Ovary (tissue), 9 donors: ENCODE measurements around the gene TGFB1I1. TPM values are rescaled to one million over a fixed set of nuclear protein-coding genes. Genes with fewer than 3 reads are reported as not detected.

Experiments used
- DNase-seq, 5 donors: peaks; one replicate each; pipeline ENCODE4 v3.0.0-alpha.2; 2019 to 2020
- H3K27ac ChIP-seq, 2 donors: fragments of 200-600 bp; one replicate each; pipeline versions ENCODE4 v1.5.1 to v1.8.0; 2019 to 2022
- H3K27me3 ChIP-seq: fragments of 200-600 bp; one replicate; pipeline ENCODE4 v1.8.0; 2022
- H3K36me3 ChIP-seq: fragments of 200-600 bp; sonication (generic); one replicate; pipeline ENCODE4 v1.5.1; 2019
- H3K4me1 ChIP-seq: one replicate; pipeline ENCODE4 v1.8.1; 2013; ENCODE audit warnings: mild to moderate bottlenecking, moderate library complexity; ENCODE audit not compliant: insufficient read depth
- H3K4me3 ChIP-seq: fragments of 200-600 bp; sonication (generic); one replicate; pipeline ENCODE4 v1.5.1; 2017
- H3K9me3 ChIP-seq, 2 donors: fragments of 200-600 bp in 1 of 2; sonication (generic) in 1 of 2; one replicate each; pipeline versions ENCODE4 v1.5.1 to v1.8.1; 2013 to 2019; ENCODE audit warnings: mild to moderate bottlenecking in 1 of 2, moderate library complexity in 1 of 2
- EP300 ChIP-seq: sonication (generic); formaldehyde crosslinking; IDR thresholded peaks from one replicate; pipeline ENCODE4 v1.6.1; 2017; ENCODE audit warnings: antibody characterized with exemption
- POLR2A ChIP-seq: fragments of 450-650 bp; IDR thresholded peaks from one replicate; pipeline ENCODE4 v1.6.1; 2017; ENCODE audit warnings: antibody characterized with exemption, mild to moderate bottlenecking, moderate library complexity
- WGBS, 3 donors: extraction: QIAGEN DNeasy Blood & Tissue Kit in 1 of 3; methylation state at CpG; one replicate each; pipeline versions ENCODE4 v1.1.5 to v1.1.7; 2013 to 2017; 5-methylcytosine and 5-hydroxymethylcytosine counted together
- intact Hi-C, 4 donors: fragments of 100-400 bp; cut with DNase I; formaldehyde crosslinking; loops; one replicate each; pipeline versions ENCODE4 v1.11.0 to v1.15.1; 2022 to 2023
- polyA plus RNA-seq, 2 donors: library from polyadenylated mRNA; stranded (reverse); fragments of 200-250 nt in 1 of 2; fragments of 350-450 nt in 1 of 2; fragmentation: Illumina TruSeq in 1 of 2; extraction: RNeasy Lipid Tissue Mini Kit (QIAGEN cat#74804) in 1 of 2; gene quantifications; one replicate each; pipeline ENCODE4 v1.2.3, GENCODE V29; 2013 to 2014
- total RNA-seq, 7 donors: library from RNA; depleted of rRNA in 2 of 7; stranded (reverse); fragments of >200 nt in 2 of 7; fragmentation: NEBNext Ultra II Directional in 3 of 7; extraction: Animal tissue kit (Norgen Biotek cat#: 25700) in 3 of 7; gene quantifications; one replicate each; pipeline versions ENCODE4 v1.1.0 to v1.2.4, GENCODE V29; 2016 to 2023
- TF ChIP-seq, protein P1 (sequence below), 3 donors: fragments of 450-650 bp in 2 of 3; fragments of 200-600 bp in 1 of 3; IDR thresholded peaks; one replicate each; pipeline versions ENCODE4 v1.5.1 to v1.8.0; 2016 to 2022; ENCODE audit warnings: antibody characterized with exemption in 3 of 3, mild to moderate bottlenecking in 1 of 3
- donor health status: DM: no; HTN: no; CAD: no; lungs with moderate emphysema.
- donor health status: DM: no; HTN: no; CAD: no.
- donor health status: Bipolar disorder and iron deficiency.
- donor health status: DM: yes; HTN: yes; CAD: no.
- donor health status: DM: no; HTN: no; CAD: no.
- donor health status: DM: yes; HTN: yes; CAD: no.

The TGFB1I1 gene
- total and polyA plus RNA-seq, 9 donors = 38.0 to 216 (median 124) TPM

DNA sequence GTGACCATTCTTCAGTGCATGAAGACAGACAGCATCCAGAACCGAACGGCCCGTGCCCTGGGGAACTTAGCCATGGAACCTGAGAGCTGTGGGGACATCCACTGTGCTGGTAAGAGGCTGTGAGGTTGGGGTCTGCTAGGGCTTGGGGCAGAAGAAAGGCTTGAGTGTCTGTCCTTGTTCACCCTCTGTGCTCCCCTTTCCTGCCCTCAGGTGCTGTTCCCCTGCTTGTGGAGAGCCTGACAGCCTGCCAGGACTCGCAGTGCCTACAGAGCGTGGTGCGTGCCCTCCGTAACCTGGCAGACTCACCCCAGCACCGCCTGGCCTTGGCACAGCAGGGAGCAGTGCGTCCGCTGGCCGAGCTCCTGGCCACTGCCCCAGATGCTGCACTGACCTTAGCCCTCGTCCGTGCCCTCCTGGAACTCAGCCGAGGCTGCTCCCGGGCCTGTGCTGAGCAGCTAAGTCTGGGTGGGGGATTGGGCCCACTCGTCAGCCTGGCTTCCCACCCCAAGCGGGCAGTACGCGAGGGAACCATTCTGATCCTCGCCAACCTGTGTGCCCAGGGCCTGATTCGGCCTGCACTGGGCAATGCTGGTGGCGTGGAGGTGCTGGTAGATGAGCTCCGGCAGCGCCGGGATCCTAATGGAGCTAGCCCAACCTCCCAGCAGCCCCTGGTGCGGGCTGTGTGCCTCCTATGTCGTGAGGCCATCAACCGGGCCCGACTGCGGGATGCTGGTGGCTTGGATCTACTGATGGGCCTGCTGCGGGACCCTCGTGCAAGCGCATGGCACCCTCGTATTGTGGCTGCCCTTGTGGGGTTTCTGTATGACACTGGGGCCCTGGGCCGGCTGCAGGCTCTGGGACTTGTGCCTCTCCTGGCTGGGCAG lies 9.8 kb upstream of the TGFB1I1 start:
- Histone ChIP-seq H3K27me3 (no peaks in the 10 kb centered on the region), H3K36me3 (no peaks in the 10 kb centered on the region), H3K4me1 (peaks cover 9% of the 10 kb centered on the region), H3K9me3 (no peaks in the 10 kb centered on the region), H3K27ac (no peak overlapping the region), H3K4me3 (no peak overlapping the region)
- no peak for TF ChIP-seq EP300
- no peak for TF ChIP-seq POLR2A
- TF ChIP-seq, protein P1, sequence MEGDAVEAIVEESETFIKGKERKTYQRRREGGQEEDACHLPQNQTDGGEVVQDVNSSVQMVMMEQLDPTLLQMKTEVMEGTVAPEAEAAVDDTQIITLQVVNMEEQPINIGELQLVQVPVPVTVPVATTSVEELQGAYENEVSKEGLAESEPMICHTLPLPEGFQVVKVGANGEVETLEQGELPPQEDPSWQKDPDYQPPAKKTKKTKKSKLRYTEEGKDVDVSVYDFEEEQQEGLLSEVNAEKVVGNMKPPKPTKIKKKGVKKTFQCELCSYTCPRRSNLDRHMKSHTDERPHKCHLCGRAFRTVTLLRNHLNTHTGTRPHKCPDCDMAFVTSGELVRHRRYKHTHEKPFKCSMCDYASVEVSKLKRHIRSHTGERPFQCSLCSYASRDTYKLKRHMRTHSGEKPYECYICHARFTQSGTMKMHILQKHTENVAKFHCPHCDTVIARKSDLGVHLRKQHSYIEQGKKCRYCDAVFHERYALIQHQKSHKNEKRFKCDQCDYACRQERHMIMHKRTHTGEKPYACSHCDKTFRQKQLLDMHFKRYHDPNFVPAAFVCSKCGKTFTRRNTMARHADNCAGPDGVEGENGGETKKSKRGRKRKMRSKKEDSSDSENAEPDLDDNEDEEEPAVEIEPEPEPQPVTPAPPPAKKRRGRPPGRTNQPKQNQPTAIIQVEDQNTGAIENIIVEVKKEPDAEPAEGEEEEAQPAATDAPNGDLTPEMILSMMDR (IDR thresholded peaks at IDR 0.05) = no peak
- intact Hi-C loops = loop anchor here in 1 of 4 donors (2.0 kb wide), 1 partner anchor 47 kb away; the partner anchor contains the start of gene RUSF1
- 86 to 91% (median 89%) methylated on average over 34 to 35 of the region's 35 CpGs for WGBS, 3 donors
- peak in 2 of 5 donors; percentile 42 to 50 for DNase-seq

DNA sequence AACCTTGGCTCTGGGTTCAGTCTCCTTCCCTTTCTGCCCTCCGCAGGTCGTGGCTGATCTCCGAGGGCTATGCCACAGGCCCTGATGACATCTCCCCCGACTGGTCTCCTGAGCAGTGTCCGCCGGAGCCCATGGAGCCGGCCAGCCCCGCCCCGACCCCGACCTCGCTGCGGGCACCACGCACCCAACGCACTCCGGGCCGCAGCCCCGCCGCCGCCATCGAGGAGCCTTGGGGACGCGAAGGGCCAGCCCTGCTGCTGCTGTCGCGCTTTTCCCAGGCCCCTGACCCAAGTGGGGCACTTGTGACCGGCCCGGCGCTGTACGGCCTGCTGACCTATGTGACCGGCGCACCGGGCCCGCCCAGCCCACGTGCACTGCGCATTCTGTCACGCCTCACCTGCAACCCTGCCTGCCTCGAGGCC lies 7.6 kb upstream of the TGFB1I1 start:
- Histone ChIP-seq H3K9me3 (no peaks in the 10 kb centered on the region), H3K4me1 (peaks cover 2% of the 10 kb centered on the region), H3K36me3 (no peaks in the 10 kb centered on the region), H3K27ac (no peak overlapping the region), H3K27me3 (no peaks in the 10 kb centered on the region), H3K4me3 (no peak overlapping the region)
- peak in 2 of 5 donors; percentile 33 to 38 for DNase-seq
- intact Hi-C loops = no loop called here
- 90 to 94% (median 91%) methylated on average over 35 to 36 of the region's 36 CpGs for WGBS, 3 donors
- TF ChIP-seq POLR2A (no peak), EP300 (no peak)
- TF ChIP-seq, protein P1 (IDR thresholded peaks at IDR 0.05) = no peak

DNA sequence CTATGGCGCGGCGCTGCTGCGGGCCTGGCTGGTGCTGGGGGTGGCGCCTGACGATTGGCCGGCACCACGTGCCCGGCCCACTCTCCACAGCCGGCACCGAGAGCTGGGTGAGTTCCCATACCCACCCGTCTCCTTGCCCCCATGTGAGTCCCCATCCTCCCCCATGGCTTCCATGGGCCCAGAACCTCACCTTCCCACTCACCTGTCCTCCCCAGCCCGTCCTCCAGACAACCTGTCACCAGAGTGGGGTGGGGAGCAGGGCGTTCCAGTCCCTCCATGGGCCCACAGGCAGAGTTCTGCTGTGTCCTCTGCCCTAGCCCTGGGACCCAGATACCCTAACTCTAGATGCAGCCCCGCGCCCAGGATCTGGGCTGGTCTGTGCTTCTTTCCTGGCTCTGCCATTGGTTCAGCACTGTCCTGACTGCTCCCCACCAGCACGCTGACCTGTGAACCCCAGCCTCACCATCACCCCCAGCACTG lies 7.1 kb upstream of the TGFB1I1 start:
- WGBS, 3 donors = 86 to 94% (median 89%) methylated on average over 17 of the region's 17 CpGs
- H3K4me3 ChIP-seq = no peak overlapping the region
- no peaks in the 10 kb centered on the region for H3K27me3 ChIP-seq
- peaks cover 2% of the 10 kb centered on the region for H3K4me1 ChIP-seq
- H3K36me3 ChIP-seq = no peaks in the 10 kb centered on the region
- peak in 1 of 5 donors; percentile 20 for DNase-seq
- intact Hi-C loops = no loop called here
- TF ChIP-seq EP300 = no peak
- no peak for TF ChIP-seq POLR2A
- TF ChIP-seq, protein P1 (IDR thresholded peaks at IDR 0.05) = no peak
- no peaks in the 10 kb centered on the region for H3K9me3 ChIP-seq
- no peak overlapping the region for H3K27ac ChIP-seq

DNA sequence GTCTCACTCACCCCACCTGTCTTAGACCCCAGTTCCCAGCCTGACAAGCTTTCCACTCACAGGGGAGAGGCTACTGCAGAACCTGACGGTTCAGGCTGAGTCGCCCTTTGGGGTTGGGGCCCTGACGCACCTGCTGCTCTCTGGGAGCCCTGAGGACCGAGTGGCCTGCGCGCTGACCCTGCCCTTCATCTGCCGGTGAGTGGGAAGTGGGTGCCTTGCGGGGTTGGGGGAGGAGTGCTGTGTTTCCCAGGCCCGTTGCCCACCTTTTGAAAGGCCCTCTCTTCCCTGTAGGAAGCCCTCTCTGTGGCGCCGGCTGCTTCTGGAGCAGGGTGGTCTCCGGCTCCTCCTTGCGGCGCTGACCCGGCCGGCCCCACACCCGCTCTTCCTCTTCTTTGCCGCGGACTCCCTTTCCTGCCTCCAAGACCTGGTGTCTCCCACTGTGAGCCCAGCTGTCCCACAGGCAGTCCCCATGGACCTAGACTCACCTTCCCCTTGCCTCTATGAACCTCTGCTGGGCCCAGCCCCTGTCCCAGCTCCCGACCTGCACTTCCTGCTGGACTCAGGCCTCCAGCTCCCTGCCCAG lies 6.1 kb upstream of the TGFB1I1 start:
- intact Hi-C loops = no loop called here
- Histone ChIP-seq H3K4me3 (no peak overlapping the region), H3K36me3 (no peaks in the 10 kb centered on the region), H3K27me3 (no peaks in the 10 kb centered on the region), H3K4me1 (no peaks in the 10 kb centered on the region), H3K27ac (no peak overlapping the region), H3K9me3 (no peaks in the 10 kb centered on the region)
- no peak for TF ChIP-seq EP300
- no peak for TF ChIP-seq POLR2A
- TF ChIP-seq, protein P1 (IDR thresholded peaks at IDR 0.05) = no peak
- DNase-seq = peak in 2 of 5 donors; percentile 18 to 32
- WGBS, 3 donors = 89 to 93% (median 91%) methylated on average over 20 of the region's 20 CpGs
